K562 (cell line): ENCODE measurements around the gene PRSS53. TPM values are rescaled to one million over a fixed set of nuclear protein-coding genes. Genes with fewer than 3 reads are reported as not detected.

Experiments
- HCFC1 ChIP-seq: IDR thresholded peaks from 2 replicates; pipeline ENCODE4 v1.6.1; 2012; ENCODE audit warnings: low read depth, low read length, improper control_type of control experiment
- PML ChIP-seq: IDR thresholded peaks from 2 replicates; pipeline ENCODE4 v1.6.1; 2012; ENCODE audit warnings: low read length, inconsistent platforms
- POU5F1 ChIP-seq: fragments of 150-350 bp; IDR thresholded peaks from 2 replicates; pipeline ENCODE4 v1.6.1; 2014; ENCODE audit warnings: borderline replicate concordance, low read length, low read depth, mild to moderate bottlenecking; ENCODE audit not compliant: partially characterized antibody
- RBM25 ChIP-seq: fragments of 200-400 bp; formaldehyde crosslinking; IDR thresholded peaks from 2 replicates; pipeline ENCODE4 v1.6.1; 2018; ENCODE audit warnings: low read length, low read depth, moderate library complexity; ENCODE audit not compliant: severe bottlenecking
- U2AF1 ChIP-seq: fragments of 200-400 bp; formaldehyde crosslinking; optimal IDR thresholded peaks from 2 replicates; pipeline ENCODE3; 2017; ENCODE audit warnings: mild to moderate bottlenecking, low read depth, low read length, moderate library complexity
- XRCC5 ChIP-seq: fragments of 200-400 bp; formaldehyde crosslinking; IDR thresholded peaks from 2 replicates; pipeline ENCODE4 v1.6.1; 2017; ENCODE audit warnings: low read depth, mild to moderate bottlenecking, low read length
- ZBTB1 ChIP-seq: sonication (generic); formaldehyde crosslinking; IDR thresholded peaks from 2 replicates; pipeline ENCODE4 v1.8.1; 2023; ENCODE audit warnings: missing genetic modification reagents, low read depth, mild to moderate bottlenecking, borderline replicate concordance
- polyA plus RNA-seq, 8 experiments: library from polyadenylated mRNA; depleted of rRNA in 4 of 8; stranded (reverse) in 5 of 8; unstranded in 3 of 8; fragments of >200 nt; fragmentation: Nextera tagmentation in 2 of 8; fragmentation: Illumina TruSeq in 1 of 8; extraction: Ambion mirVana in 2 of 8; extraction: Trizol in 1 of 8; gene quantifications; 2 replicates each; pipeline versions ENCODE4 v1.2.1 to v1.2.3, GENCODE V29; 2011 to 2014; ENCODE audit warnings: inconsistent platforms in 1 of 8, missing spikeins in 1 of 8
- total RNA-seq, 7 experiments: library from RNA; depleted of rRNA in 6 of 7; stranded (reverse); fragments of >200 nt in 6 of 7; fragmentation: Illumina TruSeq in 2 of 7; extraction: Trizol in 2 of 7; gene quantifications; 2 replicates each; pipeline versions ENCODE4 v1.2.1 to v1.2.3, GENCODE V29; 2011 to 2021; ENCODE audit warnings: low replicate concordance in 1 of 7
- TF ChIP-seq, protein P1 (sequence below): sonication (generic); formaldehyde crosslinking; IDR thresholded peaks from 2 replicates; pipeline ENCODE4 v1.8.1; 2023; ENCODE audit warnings: missing genetic modification reagents, mild to moderate bottlenecking, borderline replicate concordance
- TF ChIP-seq, protein P2 (sequence below): sonication (generic); formaldehyde crosslinking; IDR thresholded peaks from 2 replicates; pipeline ENCODE4 v1.5.0; 2020; ENCODE audit warnings: missing genetic modification reagents
- TF ChIP-seq, protein P3 (sequence below): fragments of 450-650 bp; IDR thresholded peaks from 2 replicates; pipeline ENCODE4 v1.6.1; 2014; ENCODE audit warnings: low read depth, mild to moderate bottlenecking, moderate library complexity, borderline replicate concordance
- TF ChIP-seq, protein P4 (sequence below): fragments of 250-450 bp; sonication (Bioruptor Pico); IDR thresholded peaks from 2 replicates; pipeline ENCODE4 v1.8.0; 2022; ENCODE audit warnings: inconsistent platforms, mild to moderate bottlenecking, moderate library complexity, borderline replicate concordance
- TF ChIP-seq, protein P5 (sequence below): fragments of 450-650 bp; IDR thresholded peaks from 2 replicates; pipeline ENCODE4 v1.6.1; 2017; ENCODE audit warnings: antibody characterized with exemption, mild to moderate bottlenecking

The PRSS53 gene
- total and polyA plus RNA-seq, 9 of the 15 experiments (the other 6 are each of a cell fraction or from before 2014, with no cell fraction given), result 0.40 to 1.9 (median 0.78) TPM; not detected in 2

DNA sequence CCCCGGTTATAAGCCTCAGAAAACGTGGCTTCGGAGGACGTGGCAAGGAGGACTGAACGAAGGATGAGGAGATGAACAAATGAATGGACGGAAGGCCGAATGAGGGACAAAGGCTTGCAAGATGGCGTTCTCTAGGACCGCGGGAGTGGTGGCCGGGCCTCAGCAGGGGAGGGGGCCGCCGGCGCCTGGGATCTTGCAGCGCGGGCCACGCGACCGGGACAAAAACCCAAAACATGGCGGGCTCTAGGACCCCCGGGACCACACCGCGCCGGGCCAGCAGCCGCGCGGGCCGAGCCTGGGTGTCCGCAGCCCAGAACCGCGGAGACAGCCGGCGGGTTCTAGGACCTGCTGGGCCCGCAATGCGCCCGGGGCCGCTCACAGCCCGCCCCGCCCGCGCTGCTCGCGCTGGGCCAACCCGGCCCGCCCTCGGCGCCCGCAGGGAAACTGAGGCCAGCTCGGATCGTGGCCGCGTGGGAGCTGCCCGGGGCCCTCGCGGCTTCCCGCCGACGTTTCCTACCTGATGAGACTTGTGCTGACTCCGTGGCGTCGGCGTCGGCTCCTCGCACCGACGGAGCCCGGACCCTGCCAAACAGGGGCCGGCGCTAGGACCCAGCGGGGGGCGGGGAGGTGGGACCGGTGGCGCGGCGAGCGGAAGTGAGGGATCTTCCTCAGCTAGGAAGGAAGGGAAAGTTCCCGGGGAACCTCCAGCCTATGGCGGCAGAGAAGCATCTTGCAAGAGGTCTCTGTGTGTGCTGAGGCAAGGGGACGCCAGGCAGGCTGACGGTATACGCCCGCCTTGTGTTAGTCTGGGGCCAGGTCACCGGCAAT lies 15.4 kb downstream of the PRSS53 start (continued):
- TF ChIP-seq, protein P1, sequence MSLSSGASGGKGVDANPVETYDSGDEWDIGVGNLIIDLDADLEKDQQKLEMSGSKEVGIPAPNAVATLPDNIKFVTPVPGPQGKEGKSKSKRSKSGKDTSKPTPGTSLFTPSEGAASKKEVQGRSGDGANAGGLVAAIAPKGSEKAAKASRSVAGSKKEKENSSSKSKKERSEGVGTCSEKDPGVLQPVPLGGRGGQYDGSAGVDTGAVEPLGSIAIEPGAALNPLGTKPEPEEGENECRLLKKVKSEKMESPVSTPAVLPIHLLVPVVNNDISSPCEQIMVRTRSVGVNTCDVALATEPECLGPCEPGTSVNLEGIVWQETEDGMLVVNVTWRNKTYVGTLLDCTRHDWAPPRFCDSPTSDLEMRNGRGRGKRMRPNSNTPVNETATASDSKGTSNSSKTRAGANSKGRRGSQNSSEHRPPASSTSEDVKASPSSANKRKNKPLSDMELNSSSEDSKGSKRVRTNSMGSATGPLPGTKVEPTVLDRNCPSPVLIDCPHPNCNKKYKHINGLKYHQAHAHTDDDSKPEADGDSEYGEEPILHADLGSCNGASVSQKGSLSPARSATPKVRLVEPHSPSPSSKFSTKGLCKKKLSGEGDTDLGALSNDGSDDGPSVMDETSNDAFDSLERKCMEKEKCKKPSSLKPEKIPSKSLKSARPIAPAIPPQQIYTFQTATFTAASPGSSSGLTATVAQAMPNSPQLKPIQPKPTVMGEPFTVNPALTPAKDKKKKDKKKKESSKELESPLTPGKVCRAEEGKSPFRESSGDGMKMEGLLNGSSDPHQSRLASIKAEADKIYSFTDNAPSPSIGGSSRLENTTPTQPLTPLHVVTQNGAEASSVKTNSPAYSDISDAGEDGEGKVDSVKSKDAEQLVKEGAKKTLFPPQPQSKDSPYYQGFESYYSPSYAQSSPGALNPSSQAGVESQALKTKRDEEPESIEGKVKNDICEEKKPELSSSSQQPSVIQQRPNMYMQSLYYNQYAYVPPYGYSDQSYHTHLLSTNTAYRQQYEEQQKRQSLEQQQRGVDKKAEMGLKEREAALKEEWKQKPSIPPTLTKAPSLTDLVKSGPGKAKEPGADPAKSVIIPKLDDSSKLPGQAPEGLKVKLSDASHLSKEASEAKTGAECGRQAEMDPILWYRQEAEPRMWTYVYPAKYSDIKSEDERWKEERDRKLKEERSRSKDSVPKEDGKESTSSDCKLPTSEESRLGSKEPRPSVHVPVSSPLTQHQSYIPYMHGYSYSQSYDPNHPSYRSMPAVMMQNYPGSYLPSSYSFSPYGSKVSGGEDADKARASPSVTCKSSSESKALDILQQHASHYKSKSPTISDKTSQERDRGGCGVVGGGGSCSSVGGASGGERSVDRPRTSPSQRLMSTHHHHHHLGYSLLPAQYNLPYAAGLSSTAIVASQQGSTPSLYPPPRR (CRISPR knock-in tag), result 0 out of 2 replicates have a peak, but pooled peaks have one; percentile 45
- TF ChIP-seq HCFC1 (peak; percentile 54), XRCC5 (peak; percentile 42), RBM25 (peak; percentile 99), POU5F1 (no peak), U2AF1 (peak; percentile 90), ZBTB1 (CRISPR knock-in tag) (0 out of 2 replicates have a peak, but pooled peaks have one; percentile 11), PML (no peak)
- TF ChIP-seq, protein P2, sequence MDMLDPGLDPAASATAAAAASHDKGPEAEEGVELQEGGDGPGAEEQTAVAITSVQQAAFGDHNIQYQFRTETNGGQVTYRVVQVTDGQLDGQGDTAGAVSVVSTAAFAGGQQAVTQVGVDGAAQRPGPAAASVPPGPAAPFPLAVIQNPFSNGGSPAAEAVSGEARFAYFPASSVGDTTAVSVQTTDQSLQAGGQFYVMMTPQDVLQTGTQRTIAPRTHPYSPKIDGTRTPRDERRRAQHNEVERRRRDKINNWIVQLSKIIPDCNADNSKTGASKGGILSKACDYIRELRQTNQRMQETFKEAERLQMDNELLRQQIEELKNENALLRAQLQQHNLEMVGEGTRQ, result 0 out of 2 replicates have a peak, but pooled peaks have one; percentile 2
- TF ChIP-seq, protein P3, sequence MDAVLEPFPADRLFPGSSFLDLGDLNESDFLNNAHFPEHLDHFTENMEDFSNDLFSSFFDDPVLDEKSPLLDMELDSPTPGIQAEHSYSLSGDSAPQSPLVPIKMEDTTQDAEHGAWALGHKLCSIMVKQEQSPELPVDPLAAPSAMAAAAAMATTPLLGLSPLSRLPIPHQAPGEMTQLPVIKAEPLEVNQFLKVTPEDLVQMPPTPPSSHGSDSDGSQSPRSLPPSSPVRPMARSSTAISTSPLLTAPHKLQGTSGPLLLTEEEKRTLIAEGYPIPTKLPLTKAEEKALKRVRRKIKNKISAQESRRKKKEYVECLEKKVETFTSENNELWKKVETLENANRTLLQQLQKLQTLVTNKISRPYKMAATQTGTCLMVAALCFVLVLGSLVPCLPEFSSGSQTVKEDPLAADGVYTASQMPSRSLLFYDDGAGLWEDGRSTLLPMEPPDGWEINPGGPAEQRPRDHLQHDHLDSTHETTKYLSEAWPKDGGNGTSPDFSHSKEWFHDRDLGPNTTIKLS, result peak; percentile 89
- TF ChIP-seq, protein P4, sequence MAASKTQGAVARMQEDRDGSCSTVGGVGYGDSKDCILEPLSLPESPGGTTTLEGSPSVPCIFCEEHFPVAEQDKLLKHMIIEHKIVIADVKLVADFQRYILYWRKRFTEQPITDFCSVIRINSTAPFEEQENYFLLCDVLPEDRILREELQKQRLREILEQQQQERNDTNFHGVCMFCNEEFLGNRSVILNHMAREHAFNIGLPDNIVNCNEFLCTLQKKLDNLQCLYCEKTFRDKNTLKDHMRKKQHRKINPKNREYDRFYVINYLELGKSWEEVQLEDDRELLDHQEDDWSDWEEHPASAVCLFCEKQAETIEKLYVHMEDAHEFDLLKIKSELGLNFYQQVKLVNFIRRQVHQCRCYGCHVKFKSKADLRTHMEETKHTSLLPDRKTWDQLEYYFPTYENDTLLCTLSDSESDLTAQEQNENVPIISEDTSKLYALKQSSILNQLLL (CRISPR knock-in tag), result no peak
- TF ChIP-seq, protein P5, sequence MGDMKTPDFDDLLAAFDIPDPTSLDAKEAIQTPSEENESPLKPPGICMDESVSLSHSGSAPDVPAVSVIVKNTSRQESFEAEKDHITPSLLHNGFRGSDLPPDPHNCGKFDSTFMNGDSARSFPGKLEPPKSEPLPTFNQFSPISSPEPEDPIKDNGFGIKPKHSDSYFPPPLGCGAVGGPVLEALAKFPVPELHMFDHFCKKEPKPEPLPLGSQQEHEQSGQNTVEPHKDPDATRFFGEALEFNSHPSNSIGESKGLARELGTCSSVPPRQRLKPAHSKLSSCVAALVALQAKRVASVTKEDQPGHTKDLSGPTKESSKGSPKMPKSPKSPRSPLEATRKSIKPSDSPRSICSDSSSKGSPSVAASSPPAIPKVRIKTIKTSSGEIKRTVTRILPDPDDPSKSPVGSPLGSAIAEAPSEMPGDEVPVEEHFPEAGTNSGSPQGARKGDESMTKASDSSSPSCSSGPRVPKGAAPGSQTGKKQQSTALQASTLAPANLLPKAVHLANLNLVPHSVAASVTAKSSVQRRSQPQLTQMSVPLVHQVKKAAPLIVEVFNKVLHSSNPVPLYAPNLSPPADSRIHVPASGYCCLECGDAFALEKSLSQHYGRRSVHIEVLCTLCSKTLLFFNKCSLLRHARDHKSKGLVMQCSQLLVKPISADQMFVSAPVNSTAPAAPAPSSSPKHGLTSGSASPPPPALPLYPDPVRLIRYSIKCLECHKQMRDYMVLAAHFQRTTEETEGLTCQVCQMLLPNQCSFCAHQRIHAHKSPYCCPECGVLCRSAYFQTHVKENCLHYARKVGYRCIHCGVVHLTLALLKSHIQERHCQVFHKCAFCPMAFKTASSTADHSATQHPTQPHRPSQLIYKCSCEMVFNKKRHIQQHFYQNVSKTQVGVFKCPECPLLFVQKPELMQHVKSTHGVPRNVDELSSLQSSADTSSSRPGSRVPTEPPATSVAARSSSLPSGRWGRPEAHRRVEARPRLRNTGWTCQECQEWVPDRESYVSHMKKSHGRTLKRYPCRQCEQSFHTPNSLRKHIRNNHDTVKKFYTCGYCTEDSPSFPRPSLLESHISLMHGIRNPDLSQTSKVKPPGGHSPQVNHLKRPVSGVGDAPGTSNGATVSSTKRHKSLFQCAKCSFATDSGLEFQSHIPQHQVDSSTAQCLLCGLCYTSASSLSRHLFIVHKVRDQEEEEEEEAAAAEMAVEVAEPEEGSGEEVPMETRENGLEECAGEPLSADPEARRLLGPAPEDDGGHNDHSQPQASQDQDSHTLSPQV, result peak; percentile 45; the same call in 1 of the 2 replicates
